ENCODE data around the gene CCDC127.

DNA sequence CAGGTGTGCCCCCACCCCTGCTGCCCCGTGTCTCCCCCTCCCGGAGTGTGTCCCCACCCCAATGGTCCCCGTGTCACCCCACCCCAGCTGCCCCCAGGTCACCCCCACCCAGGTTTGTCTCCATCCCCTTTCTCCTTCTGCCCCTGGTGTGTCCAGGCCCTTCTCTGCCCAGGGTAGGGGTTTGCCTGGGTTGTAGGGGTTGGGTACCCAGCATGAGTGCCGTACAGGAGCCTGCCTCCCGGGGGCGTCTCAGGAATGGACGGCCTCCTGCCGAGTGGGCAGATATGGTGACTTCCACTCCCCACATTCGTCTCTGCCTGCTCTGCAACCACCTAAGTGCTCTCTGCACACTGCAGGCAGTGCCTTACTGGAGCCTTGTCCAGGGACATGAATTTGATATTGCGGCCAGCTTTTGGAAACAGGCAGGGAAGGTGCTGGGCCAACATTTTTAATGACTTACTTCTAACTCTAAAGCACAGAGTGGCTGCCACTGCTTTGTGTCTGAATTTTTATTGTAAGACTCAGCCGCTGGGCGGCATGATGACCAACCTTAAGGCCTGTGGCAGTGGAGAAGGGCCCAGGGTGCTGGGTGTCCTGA, 20.0 kb downstream of the CCDC127 start:
- TF ChIP-seq, protein P1, sequence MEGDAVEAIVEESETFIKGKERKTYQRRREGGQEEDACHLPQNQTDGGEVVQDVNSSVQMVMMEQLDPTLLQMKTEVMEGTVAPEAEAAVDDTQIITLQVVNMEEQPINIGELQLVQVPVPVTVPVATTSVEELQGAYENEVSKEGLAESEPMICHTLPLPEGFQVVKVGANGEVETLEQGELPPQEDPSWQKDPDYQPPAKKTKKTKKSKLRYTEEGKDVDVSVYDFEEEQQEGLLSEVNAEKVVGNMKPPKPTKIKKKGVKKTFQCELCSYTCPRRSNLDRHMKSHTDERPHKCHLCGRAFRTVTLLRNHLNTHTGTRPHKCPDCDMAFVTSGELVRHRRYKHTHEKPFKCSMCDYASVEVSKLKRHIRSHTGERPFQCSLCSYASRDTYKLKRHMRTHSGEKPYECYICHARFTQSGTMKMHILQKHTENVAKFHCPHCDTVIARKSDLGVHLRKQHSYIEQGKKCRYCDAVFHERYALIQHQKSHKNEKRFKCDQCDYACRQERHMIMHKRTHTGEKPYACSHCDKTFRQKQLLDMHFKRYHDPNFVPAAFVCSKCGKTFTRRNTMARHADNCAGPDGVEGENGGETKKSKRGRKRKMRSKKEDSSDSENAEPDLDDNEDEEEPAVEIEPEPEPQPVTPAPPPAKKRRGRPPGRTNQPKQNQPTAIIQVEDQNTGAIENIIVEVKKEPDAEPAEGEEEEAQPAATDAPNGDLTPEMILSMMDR (IDR thresholded peaks at IDR 0.05) = no peak
- TF ChIP-seq POLR2A (IDR thresholded peaks at IDR 0.05) = no peak

Data from Peyer's patch (tissue), 4 donors.